T1000 (cell line): Measurements from ENCODE around the gene HTR1D.

Experiments
- DNase-seq: peaks from one replicate; lab custom pipeline; 2025; ENCODE audit warnings: mixed read lengths; lab: John Stamatoyannopoulos, UW

Gene HTR1D

DNA sequence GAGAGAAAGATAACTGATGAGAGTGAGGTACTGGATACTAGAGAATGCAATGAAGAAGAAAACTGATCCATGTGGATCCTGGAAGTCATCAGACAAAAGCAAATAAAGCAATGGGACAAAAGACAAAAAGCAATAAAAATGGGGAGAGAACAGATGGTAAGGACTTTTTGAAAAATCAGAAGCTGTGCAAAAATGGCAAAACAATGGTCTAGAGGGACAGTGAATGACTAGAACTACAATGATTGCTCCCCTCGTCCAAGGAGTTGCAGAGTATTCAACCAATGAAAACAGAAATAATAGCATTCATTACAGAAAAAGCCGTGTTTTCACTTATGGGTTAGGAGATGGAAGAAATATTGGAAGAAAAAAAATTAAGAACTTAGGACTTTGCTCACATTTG, 67.2 kb downstream of the HTR1D start:
- no peak for DNase-seq

DNA sequence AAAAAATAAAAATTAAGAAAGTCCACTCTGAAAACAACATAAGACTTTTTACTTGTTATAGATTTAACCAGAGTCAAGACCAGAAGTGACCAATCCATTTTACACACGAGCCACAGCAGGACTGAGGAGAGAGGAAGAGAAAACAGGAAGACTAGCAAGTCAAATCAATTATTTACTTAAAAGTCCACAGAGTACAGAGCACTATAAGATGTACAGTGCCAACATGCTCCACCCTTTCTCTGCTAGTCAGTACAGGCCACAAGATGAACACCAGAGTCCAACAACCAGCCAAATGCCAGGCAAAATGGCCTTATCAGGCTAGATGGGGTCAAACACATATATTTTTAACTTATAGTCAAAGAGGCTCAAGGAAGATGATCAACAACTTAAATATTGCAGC, 68.2 kb downstream of the HTR1D start:
- no peak for DNase-seq

DNA sequence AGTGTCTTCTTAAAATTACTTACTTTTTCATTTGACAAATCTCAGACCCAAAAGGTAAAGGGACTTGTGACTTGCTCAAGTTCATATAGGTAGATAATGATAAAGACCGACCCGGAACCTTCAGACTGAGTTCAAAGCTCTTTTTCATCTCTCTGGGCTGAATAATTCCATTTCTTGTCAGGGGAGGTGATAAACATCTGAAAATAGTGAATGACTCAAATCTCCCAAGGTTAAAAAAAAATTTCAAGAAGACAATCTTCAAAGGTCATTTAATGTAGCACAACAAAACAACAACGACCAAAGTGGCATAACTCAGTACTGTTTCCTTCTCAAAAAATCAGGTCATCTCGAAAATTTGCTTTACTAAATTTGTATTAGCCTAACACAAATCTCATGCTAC, 69.2 kb downstream of the HTR1D start:
- no peak for DNase-seq
